Gastrocnemius medialis (tissue), 4 donors: ENCODE results near the gene PARS2.

ENCODE experiments used
- POLR2A ChIP-seq, 2 donors: fragments of 450-650 bp; IDR thresholded peaks; one replicate each; pipeline ENCODE4 v1.6.1; 2017; ENCODE audit warnings: antibody characterized with exemption in 2 of 2, mild to moderate bottlenecking in 2 of 2, moderate library complexity in 2 of 2
- TF ChIP-seq, protein P1 (sequence below), 5 experiments: fragments of 450-650 bp in 3 of 5; fragments of 200-600 bp in 2 of 5; sonication (generic) in 2 of 5; IDR thresholded peaks in 4 of 5; conservative IDR thresholded peaks in 1 of 5; 1 replicate in 4 of 5; 2 replicates in 1 of 5; pipeline ENCODE4 v1.5.1; 2016 to 2019; ENCODE audit warnings: antibody characterized with exemption in 5 of 5, mild to moderate bottlenecking in 3 of 5, moderate library complexity in 3 of 5

DNA sequence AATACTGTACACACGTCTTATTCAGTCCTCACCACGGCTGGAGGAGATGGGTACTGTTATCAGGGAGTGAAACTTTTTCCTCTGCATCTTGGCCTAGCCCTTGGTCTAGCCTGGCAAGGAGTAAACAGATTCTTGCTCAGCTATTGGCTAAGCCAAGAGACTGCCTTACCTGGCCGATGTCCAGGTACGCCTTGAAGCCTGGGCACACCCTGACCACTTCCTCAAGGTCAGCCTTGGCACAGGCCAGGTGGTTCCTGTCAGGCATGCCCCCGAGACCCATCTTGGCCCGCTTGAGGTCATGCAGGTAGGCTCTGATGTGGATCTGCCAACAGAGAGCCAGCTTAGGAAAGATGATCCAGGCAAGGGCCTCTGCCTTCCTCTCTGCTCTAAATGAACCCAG, 17.8 kb upstream of the PARS2 start:
- TF ChIP-seq POLR2A (IDR thresholded peaks at IDR 0.05) = no peak
- TF ChIP-seq, protein P1, sequence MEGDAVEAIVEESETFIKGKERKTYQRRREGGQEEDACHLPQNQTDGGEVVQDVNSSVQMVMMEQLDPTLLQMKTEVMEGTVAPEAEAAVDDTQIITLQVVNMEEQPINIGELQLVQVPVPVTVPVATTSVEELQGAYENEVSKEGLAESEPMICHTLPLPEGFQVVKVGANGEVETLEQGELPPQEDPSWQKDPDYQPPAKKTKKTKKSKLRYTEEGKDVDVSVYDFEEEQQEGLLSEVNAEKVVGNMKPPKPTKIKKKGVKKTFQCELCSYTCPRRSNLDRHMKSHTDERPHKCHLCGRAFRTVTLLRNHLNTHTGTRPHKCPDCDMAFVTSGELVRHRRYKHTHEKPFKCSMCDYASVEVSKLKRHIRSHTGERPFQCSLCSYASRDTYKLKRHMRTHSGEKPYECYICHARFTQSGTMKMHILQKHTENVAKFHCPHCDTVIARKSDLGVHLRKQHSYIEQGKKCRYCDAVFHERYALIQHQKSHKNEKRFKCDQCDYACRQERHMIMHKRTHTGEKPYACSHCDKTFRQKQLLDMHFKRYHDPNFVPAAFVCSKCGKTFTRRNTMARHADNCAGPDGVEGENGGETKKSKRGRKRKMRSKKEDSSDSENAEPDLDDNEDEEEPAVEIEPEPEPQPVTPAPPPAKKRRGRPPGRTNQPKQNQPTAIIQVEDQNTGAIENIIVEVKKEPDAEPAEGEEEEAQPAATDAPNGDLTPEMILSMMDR (IDR thresholded peaks at IDR 0.05 in 4 of 5, conservative IDR thresholded peaks at IDR 0.05 in 1 of 5) = no peak
